HG03108 (cell line): Measurements from ENCODE around the gene STAG3.
"Not testable (repeated sequence)": the region's sequence is repeated elsewhere in the genome, so short reads cannot be mapped to it uniquely, and the experiment has no call there.

ENCODE experiments used
- ATAC-seq: cut with Tn5 transposase; IDR thresholded peaks from one replicate; pipeline ENCODE4 v1.9.1; 2021; ENCODE audit warnings: moderate library complexity; ENCODE audit not compliant: unreplicated experiment

Gene STAG3, protein sequence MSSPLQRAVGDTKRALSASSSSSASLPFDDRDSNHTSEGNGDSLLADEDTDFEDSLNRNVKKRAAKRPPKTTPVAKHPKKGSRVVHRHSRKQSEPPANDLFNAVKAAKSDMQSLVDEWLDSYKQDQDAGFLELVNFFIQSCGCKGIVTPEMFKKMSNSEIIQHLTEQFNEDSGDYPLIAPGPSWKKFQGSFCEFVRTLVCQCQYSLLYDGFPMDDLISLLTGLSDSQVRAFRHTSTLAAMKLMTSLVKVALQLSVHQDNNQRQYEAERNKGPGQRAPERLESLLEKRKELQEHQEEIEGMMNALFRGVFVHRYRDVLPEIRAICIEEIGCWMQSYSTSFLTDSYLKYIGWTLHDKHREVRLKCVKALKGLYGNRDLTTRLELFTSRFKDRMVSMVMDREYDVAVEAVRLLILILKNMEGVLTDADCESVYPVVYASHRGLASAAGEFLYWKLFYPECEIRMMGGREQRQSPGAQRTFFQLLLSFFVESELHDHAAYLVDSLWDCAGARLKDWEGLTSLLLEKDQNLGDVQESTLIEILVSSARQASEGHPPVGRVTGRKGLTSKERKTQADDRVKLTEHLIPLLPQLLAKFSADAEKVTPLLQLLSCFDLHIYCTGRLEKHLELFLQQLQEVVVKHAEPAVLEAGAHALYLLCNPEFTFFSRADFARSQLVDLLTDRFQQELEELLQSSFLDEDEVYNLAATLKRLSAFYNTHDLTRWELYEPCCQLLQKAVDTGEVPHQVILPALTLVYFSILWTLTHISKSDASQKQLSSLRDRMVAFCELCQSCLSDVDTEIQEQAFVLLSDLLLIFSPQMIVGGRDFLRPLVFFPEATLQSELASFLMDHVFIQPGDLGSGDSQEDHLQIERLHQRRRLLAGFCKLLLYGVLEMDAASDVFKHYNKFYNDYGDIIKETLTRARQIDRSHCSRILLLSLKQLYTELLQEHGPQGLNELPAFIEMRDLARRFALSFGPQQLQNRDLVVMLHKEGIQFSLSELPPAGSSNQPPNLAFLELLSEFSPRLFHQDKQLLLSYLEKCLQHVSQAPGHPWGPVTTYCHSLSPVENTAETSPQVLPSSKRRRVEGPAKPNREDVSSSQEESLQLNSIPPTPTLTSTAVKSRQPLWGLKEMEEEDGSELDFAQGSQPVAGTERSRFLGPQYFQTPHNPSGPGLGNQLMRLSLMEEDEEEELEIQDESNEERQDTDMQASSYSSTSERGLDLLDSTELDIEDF

DNA sequence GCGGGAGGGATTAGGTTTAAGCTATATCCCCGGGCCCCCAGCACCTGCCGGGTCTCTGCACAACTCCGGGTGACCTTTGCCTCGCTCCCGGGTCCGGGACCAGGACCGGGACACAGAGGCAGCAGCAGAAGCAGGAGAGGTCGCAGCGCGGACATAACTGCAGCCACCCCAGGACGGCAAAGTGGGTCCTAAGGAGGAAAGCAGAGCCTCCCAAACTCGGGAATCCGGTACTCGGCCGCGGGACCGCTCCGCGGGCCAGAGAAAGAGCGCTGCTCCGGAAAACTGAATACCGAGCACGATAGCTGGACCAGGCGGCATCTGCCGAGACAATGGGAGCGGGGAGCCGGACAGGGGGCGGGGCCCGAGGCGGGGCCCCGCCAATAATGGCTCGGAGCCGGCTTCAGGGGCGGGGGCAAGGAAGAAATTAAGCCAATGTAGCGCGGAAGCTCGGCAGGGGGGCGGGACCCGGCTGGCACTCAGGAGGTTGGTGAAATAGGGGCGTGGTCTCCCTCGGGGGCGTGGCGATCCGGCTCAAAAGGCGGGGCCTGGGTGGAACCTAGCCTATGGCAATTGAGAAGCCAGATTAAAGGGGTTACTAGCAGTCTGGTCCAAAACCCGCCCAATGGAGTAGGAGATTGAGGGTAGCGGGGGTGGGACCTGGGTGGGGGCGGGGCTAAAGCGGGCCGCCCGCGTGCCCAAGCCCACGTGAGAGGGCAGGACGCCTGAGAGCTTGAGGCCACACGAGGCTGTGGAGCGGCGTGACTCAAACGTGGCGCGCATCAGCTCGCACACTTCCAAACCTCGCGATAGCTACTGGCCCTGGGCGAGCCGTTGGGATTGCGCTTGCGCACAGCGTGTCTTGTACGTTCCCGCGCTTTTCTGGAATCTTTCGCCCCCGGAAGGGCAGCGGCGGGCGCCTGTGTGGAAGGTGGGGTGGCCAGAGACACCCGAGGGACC lies at the start of gene STAG3, which contains the start of gene GPC2:
Gene STAG3, plus strand, starts transcription at position 874 of the 957 bp plus-strand sequence. CDS start 2,639 bp downstream, outside the sequence.
Gene GPC2, minus strand, starts transcription at position 337 of the 957 bp plus-strand sequence. Its CDS starts 182 bp downstream, at position 155.
- peak; percentile 91 for ATAC-seq

DNA sequence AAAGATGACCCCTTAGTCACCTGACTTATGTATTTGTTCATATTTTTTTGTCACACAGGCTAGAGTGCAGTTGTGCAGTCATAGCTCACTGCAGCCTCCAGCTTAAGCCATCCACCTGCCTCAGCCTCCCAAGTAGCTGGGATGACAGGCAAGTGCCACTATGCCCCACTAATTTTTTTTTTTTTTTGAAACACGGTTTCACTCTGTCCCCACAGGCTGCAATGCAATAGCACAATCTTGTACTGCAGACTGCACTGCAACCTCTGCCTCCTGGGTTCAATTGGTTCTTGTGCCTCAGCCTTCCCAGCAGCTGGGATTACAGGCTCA lies 49.1 kb upstream of the STAG3 start:
- ATAC-seq, result no peak

DNA sequence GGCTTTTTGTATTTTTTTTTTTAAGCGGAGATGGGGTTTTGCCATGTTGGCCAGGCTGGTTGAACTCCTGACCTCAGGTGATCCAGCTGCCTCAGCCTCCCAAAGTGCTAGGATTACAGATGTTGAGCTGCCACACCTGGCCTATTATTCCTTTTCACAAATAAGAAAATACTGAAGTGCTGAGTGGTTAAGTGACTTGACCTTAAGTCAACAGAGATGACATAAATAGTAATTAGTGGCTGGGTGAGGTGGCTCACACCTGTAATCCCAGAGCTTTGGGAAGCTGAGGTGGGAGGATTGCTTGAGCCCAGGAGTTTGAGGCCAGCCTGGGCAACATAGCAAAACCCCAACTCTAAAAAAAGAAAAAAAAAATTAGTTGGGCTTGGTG lies 47.5 kb upstream of the STAG3 start:
- not testable (repeated sequence) for ATAC-seq

DNA sequence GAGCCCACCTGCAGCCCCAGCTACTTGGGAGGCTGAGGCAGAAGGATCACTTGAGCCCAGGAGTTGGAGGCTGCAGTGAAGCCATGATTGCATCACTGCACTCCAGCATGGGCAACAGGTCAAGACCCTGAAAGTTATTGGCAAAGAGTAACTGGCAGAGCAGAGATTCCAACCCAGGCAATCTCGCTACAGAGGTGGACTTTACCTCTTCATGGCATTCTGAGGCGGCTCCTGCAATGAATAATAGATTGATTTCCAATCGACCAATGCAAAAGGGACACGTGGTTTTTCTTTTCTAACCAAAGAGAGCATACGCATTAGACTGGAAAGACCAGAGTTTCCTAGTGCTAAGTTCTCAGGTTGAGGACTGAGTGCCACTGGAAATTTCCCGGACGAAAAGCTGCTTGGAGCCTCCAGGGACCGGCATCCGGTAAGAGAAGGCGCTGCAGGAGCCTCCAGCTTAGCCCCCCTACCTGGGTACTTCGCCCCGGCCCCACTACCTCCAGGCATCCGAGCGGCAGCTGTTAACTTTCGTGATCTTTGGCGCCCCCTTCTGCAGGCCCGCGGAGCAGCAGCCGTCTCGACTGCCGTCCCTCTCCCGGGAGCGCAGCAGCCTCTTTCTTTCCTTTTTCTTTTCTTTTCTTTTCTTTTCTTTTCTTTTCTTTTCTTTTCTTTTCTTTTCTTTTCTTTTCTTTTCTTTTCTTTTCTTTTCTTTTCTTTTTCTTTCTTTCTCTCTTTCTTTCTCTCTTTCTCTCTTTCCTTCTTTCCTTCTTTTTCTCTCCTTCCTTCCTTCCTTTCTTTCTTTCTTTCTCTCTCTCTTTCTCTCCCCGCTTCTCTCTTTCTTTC lies 46.9 kb upstream of the STAG3 start:
- no peak for ATAC-seq

DNA sequence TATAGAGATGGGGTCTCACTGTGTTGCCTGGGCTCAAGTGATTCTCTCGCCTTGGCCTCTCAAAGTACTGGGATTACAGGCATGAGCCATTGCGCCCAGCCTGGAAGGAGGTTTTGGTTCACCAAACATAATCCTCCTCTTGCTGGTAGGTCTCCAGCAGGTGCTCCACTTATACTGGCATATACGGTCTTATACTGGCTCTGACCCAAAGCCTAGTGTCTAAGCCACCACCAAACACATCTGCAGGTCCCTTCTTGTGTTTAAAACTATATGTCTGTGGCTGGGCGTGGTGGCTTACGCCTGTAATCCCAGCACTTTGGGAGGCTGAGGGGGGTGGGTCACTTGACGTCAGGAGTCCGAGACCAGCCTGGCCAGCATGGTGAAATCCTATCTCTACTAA lies 45.6 kb upstream of the STAG3 start:
- ATAC-seq, result no peak

DNA sequence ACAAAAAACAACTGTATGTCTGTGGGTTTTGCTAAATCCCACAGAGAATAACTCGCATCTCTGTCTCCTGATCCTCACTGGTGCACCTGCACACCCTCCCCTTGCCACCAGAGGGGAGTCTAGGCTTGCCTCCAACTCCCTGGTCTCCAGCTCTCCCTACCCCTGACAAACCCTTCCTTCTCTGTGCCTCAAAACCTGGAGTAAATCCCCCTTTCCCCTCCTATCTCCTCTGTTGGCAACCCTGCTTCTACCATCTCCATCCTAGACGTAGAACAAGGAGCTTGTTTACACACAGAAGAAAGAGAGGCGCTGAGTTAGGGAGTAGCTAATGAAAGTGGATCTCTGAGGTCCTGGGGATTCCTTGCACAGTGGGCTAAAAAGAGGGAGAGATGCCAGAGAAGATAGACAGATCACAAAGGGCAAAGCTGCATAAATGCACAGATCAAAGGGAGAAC lies 45.0 kb upstream of the STAG3 start:
- ATAC-seq, result peak; percentile 60

DNA sequence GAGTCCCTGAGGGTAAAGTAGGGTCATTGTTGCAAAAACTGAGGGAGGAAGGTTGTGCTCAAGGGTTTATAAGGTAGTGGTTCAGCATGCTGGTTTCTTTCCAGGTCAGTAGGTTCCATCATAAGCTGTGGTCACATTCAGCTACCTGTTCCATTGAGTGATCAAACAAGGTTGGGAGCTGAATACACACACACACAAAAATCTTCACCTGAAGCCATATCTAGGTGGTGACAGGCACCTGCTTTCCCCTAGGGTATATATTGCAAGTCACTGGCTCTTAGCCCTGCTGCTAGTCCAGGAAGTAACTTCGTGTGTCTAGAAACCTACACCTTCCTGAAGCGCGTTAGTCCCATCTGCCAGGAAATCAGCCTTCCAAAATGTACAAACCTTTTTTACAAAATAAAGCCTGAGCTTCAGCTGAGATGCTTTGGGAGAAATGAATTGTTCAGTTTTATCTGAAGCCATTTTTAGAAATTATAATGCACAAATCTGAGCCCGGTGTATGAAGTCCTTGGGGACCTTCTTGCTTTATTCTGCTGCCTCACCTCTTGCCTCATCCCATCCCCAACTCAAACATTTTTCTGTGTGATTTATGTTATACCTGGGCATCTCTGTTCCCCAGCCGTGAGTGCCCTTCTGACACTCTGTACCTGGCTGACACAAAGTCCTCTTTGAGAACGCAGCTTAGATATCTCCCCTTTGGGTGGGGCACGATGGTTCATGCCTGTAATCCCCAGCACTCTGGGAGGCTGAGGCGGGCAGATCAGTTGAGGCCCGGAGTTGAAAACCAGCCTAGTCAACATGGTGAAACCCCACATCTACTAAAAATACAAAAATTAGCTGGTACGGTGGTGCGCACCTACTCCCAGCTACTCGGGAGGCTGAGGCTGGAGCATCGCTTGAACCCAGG lies 39.6 kb upstream of the STAG3 start:
- no peak for ATAC-seq

DNA sequence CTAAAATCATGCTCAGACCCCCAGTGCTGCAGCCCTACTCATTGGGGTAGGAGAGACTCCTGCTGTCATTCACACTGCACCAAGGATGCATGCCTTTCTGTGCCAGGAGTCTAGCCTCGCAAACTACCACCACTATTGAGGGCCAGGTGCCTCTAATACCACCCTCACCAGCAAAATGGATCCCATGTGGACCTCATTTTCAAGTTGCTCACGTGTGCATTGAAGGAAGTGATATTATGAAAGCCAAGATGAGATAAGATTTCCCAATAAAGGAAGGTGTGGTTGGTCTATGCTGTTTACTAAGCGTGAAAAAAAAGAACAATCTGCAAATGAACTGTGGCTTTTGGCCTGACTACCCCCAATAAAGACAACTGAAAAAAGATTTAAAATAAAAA lies 36.2 kb upstream of the STAG3 start:
- no peak for ATAC-seq

DNA sequence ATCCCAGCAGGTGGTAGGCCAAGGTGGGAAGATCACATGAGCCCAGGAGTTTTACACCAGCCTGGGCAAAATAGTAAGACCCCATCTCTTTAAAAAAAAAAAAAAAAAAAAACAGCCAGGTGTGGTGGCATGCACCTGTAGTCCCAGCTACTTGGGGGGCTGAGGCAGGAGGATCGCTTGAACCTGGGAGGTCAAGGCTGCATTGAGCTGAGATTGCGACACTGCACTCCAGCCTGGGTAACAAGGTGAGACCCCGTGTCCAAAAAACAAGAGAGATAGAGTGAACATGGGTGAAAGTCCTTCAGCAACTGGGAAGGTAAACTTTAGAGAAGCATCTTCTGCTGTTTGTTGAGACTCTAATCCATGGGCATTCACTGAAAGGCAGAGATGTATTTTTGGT lies 35.3 kb upstream of the STAG3 start:
- ATAC-seq, result no peak

DNA sequence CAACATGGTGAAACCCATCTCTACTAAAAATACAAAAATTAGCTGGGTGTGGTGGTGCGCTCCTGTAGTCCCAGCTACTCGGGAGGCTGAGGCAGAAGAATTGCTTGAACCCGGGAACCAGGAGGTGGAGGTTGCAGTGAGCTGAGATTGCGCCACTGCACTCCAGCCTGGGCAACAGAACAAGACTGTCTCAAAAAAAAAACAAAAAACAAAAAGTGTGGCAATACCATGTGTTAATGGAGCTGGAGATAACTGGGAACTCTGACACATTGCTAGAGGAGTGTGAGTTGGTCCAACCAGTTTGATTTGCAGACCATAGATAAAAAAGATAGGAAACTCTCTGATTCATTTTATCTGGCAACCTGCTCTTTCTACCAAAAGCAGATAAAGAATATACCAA lies 31.4 kb upstream of the STAG3 start:
- ATAC-seq, result not testable (repeated sequence)

DNA sequence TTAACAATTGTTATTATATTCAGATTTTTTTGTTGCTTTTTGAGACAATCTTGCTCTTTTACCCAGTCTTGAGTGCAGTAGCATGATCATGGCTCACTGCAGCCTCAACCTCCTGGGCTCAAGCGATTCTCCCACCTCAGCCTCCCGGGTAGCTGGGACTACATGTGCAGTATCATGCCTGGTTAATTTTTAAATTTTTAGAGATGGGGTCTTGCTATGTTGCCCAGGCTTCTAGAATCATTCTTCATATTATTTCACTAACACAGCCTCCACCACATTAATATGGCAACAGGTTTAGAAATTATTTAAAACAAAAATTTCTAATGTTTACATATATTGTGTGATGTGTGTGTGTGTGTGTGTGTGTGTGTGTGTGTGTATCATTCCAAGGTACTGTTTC lies 30.4 kb upstream of the STAG3 start:
- no peak for ATAC-seq

DNA sequence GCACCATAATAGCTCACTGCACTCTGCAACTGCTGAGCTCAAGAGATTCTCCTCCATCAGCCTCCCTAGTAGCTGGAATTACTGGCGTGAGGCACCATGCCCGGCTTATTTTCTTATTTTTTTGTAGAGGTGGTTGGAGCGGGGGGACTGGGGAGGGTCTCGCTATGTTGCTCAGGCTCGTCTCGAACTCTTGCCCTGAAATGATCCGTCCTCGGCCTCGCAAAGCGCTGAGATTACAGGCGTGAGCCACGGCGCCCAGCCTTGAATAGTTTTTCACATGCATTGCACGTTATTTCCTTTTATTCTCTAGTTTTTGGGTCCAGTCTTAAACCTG lies 29.5 kb upstream of the STAG3 start:
- no peak for ATAC-seq

DNA sequence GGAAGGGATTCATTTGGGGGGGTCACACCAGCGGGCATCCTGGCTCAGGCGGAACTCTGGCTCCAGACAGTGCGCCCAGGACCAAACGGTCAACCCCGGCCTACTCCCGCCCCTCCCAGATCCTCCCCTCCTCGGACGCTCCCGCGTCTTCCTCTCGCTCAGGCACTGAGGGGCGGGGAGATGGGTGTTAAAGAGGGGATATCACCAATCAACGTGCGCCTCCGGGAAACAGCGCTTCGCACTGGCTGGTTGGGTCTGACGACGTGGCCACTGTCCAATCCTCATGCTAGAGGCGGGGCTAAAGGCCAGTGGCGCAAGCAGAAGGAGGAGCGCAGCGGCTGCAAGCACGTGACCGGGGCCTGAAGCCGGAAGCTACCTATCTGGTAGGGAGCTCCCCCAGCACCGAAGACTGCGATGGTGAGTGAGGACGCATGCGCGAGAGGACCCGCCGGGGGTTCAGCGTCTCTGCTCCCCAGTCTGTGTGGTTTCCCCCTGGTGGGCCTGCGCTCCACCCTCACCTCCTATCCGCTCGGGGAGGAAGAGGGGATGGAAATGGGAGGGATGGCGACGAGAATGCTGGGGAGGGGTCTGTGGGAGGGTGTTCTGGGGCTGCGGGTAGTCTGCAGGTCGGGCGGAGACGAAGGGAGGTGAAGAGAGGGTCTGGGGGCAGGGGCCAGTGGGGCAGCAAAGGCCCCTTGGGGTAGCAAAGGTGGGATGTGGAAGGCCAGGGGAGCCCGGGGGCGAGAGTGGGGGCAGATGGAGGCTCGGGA lies 29.0 kb upstream of the STAG3 start, which contains the start of gene LAMTOR4:
Gene LAMTOR4, plus strand, starts transcription at position 360 of the 770 bp plus-strand sequence. Its CDS starts 55 bp downstream, at position 415.
- peak; percentile 99 for ATAC-seq

DNA sequence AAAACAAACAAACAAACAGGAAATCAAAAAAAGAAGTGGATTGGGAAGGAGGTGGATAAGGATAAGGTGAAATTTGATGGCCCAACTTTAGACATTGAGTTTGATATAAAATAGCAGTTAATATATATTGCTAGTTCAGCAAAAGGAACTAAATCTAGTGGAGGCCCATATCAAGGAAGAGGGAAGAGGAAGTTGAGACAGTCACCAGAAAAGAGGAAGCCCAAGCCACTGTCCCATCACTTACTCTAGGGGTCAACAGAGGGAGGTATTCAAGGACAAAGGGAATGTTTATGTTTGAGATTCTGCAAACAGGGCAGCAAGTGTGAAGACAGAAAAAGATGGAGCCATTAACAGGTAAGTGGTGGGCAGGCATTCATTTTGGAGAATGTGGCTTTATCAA lies 25.3 kb upstream of the STAG3 start:
- no peak for ATAC-seq

DNA sequence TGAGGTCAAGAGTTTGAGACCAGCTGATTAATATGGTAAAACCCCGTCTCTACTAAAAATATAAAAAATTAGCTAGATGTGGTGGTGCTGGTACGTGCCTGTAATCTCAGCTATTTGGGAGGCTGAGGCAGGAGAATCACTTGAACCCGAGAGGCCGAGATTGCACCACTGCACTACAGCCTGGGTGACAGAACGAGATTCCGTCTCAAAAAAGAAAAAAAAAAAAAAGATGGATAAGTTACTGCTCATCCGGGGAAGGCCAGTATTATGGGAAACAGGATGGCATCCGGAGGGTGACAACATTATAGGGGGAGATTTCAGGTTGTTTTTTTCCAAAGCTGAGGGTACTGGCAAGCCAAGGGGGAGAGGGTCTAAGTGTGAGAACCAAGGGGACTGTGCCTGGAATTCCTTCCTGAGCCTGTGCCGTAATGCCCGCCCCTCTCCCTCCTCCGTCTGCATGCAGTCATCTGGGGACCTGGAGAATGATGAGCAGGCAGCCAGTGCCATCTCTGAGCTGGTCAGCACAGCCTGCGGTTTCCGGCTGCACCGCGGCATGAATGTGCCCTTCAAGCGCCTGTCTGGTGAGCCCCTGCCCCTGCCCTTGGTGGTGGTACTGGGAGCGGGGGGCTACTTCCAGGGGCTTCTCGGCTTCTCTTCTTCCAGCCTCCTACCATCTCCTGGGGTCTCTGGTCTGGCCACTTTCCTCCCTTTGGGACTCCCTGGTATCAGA lies 24.6 kb upstream of the STAG3 start:
- no peak for ATAC-seq

DNA sequence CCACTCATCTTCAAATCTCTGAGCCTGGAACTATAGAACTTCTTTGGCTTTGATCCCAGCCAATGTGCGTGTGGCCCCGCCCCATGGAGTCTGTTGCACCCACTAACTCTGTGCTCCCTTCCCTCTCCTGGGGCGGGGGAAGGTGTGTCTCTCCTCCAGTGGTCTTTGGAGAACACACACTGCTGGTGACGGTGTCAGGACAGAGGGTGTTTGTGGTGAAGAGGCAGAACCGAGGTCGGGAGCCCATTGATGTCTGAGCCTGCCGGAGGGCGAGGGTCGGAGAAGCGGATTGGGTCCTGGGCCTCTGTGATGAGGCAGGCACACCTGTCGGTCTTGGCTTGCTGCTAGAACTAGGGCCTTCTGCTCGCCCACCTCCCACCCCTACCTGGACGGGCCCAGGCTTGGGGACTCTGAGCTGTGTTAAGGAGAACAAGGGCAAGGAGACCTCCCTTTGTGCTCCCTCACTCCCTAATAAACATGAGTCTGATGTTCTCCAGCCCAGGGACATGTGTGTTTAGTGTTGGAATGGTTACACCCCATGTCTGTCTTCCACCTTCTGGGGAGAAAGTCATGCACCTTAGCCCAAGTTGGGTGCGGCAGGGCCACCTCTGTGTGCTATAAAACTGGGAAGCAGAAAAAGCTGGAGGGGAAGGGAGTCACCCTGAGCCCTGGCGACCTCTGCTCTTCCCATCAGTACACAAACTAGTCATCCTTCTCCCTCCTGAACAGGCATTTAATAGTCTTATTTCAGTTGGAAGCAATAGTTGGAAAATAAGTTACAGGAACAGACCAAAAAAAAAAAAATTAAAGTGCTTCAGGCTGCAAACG lies 23.8 kb upstream of the STAG3 start:
- no peak for ATAC-seq
